Measurements from ENCODE around the gene MGAT4A.

The MGAT4A gene

GRCh38 chr2:98727369-98728087, 3.4 kb downstream of the MGAT4A start:
- no peak for ATAC-seq
- H3K4me1 Mint-ChIP-seq: peaks cover 38% of the 10 kb centered on the region
- no peaks in the 10 kb centered on the region for H3K27me3 Mint-ChIP-seq
- H3K9me3 Mint-ChIP-seq: peaks cover 4% of the 10 kb centered on the region
- peaks cover 8% of the 10 kb centered on the region for H3K36me3 Mint-ChIP-seq
- peak overlapping the region; percentile 61 for H3K27ac Mint-ChIP-seq
- no peak overlapping the region for H3K4me3 Mint-ChIP-seq

- H3K27me3 Mint-ChIP-seq: no peaks in the 10 kb centered on the region
- peaks cover 32% of the 10 kb centered on the region for H3K4me1 Mint-ChIP-seq
- peak overlapping the region; percentile 61 for H3K27ac Mint-ChIP-seq
- H3K9me3 Mint-ChIP-seq: peaks cover 4% of the 10 kb centered on the region
- no peak overlapping the region for H3K4me3 Mint-ChIP-seq
- no peak for ATAC-seq
- peaks cover 15% of the 10 kb centered on the region for H3K36me3 Mint-ChIP-seq
These were observed 4.1 kb downstream of the MGAT4A start for GRCh38 chr2:98726735-98727368.

- Mint-ChIP-seq H3K36me3 (peaks cover 21% of the 10 kb centered on the region), H3K4me3 (no peak overlapping the region), H3K4me1 (peaks cover 29% of the 10 kb centered on the region)
These were observed 4.7 kb downstream of the MGAT4A start for GRCh38 chr2:98726205-98726604.

GRCh38 chr2:98720286-98720685, 10.6 kb downstream of the MGAT4A start:
- Mint-ChIP-seq H3K27ac (no peak overlapping the region), H3K9me3 (peaks cover 12% of the 10 kb centered on the region)
- no peak for ATAC-seq

More at GRCh38 chr2:98726205-98726604, 4.7 kb downstream of the MGAT4A start:
- H3K27me3 Mint-ChIP-seq: no peaks in the 10 kb centered on the region
- no peak for ATAC-seq
- peaks cover 4% of the 10 kb centered on the region for H3K9me3 Mint-ChIP-seq
- peak overlapping the region; percentile 61 for H3K27ac Mint-ChIP-seq

GRCh38 chr2:98717621-98718020, 13.3 kb downstream of the MGAT4A start:
- peaks cover 7% of the 10 kb centered on the region for H3K9me3 Mint-ChIP-seq
- peaks cover 39% of the 10 kb centered on the region for H3K36me3 Mint-ChIP-seq
- no peaks in the 10 kb centered on the region for H3K27me3 Mint-ChIP-seq
- H3K4me3 Mint-ChIP-seq: no peak overlapping the region
- H3K27ac Mint-ChIP-seq: no peak overlapping the region
- H3K4me1 Mint-ChIP-seq: peaks cover 37% of the 10 kb centered on the region
- no peak for ATAC-seq

More at GRCh38 chr2:98720286-98720685, 10.6 kb downstream of the MGAT4A start:
- peaks cover 21% of the 10 kb centered on the region for H3K4me1 Mint-ChIP-seq
- H3K36me3 Mint-ChIP-seq: peaks cover 46% of the 10 kb centered on the region
- no peaks in the 10 kb centered on the region for H3K27me3 Mint-ChIP-seq
- H3K4me3 Mint-ChIP-seq: no peak overlapping the region

GRCh38 chr2:98716786-98717185, 14.1 kb downstream of the MGAT4A start:
- H3K27me3 Mint-ChIP-seq: no peaks in the 10 kb centered on the region
- peaks cover 7% of the 10 kb centered on the region for H3K9me3 Mint-ChIP-seq
- peaks cover 30% of the 10 kb centered on the region for H3K36me3 Mint-ChIP-seq
- ATAC-seq: no peak
- peaks cover 43% of the 10 kb centered on the region for H3K4me1 Mint-ChIP-seq
- no peak overlapping the region for H3K4me3 Mint-ChIP-seq
- H3K27ac Mint-ChIP-seq: no peak overlapping the region

GRCh38 chr2:98715812-98716451, 15.0 kb downstream of the MGAT4A start:
- Mint-ChIP-seq H3K36me3 (peaks cover 22% of the 10 kb centered on the region), H3K4me1 (peaks cover 48% of the 10 kb centered on the region), H3K27me3 (no peaks in the 10 kb centered on the region), H3K27ac (peak overlapping the region; percentile 43), H3K9me3 (peaks cover 6% of the 10 kb centered on the region), H3K4me3 (no peak overlapping the region)
- no peak for ATAC-seq

- no peaks in the 10 kb centered on the region for H3K27me3 Mint-ChIP-seq
- peaks cover 61% of the 10 kb centered on the region for H3K4me1 Mint-ChIP-seq
- ATAC-seq: peak; percentile 68
- H3K27ac Mint-ChIP-seq: peak overlapping the region; percentile 89
- no peaks in the 10 kb centered on the region for H3K36me3 Mint-ChIP-seq
- peak overlapping the region; percentile 70 for H3K4me3 Mint-ChIP-seq
- H3K9me3 Mint-ChIP-seq: no peaks in the 10 kb centered on the region
These were observed 17.5 kb downstream of the MGAT4A start for GRCh38 chr2:98713332-98714015.

- no peaks in the 10 kb centered on the region for H3K9me3 Mint-ChIP-seq
- peak overlapping the region; percentile 89 for H3K27ac Mint-ChIP-seq
- H3K27me3 Mint-ChIP-seq: no peaks in the 10 kb centered on the region
- H3K36me3 Mint-ChIP-seq: no peaks in the 10 kb centered on the region
- no peak for ATAC-seq
- peaks cover 62% of the 10 kb centered on the region for H3K4me1 Mint-ChIP-seq
- H3K4me3 Mint-ChIP-seq: no peak overlapping the region
These were observed 18.8 kb downstream of the MGAT4A start for GRCh38 chr2:98712145-98712544.

GRCh38 chr2:98711506-98711905, 19.4 kb downstream of the MGAT4A start:
- H3K9me3 Mint-ChIP-seq: no peaks in the 10 kb centered on the region
- peaks cover 57% of the 10 kb centered on the region for H3K4me1 Mint-ChIP-seq
- no peak overlapping the region for H3K4me3 Mint-ChIP-seq
- peak overlapping the region; percentile 66 for H3K27ac Mint-ChIP-seq
- H3K36me3 Mint-ChIP-seq: no peaks in the 10 kb centered on the region
- ATAC-seq: no peak
- no peaks in the 10 kb centered on the region for H3K27me3 Mint-ChIP-seq

- Mint-ChIP-seq H3K4me1 (peaks cover 57% of the 10 kb centered on the region), H3K9me3 (no peaks in the 10 kb centered on the region), H3K27me3 (no peaks in the 10 kb centered on the region), H3K36me3 (no peaks in the 10 kb centered on the region), H3K27ac (peak overlapping the region; percentile 66), H3K4me3 (peak overlapping the region; percentile 40)
- ATAC-seq: peak; percentile 60
These were observed 20.2 kb downstream of the MGAT4A start for GRCh38 chr2:98710734-98711133.

GRCh38 chr2:98709535-98709934, 21.4 kb downstream of the MGAT4A start:
- Mint-ChIP-seq H3K27ac (peak overlapping the region; percentile 66), H3K4me1 (peaks cover 61% of the 10 kb centered on the region)
- ATAC-seq: no peak

GRCh38 chr2:98708396-98709186, 22.3 kb downstream of the MGAT4A start:
- H3K4me1 Mint-ChIP-seq: peaks cover 52% of the 10 kb centered on the region
- H3K27ac Mint-ChIP-seq: peak overlapping the region; percentile 66
- no peaks in the 10 kb centered on the region for H3K27me3 Mint-ChIP-seq
- H3K4me3 Mint-ChIP-seq: no peak overlapping the region
- no peaks in the 10 kb centered on the region for H3K36me3 Mint-ChIP-seq
- no peaks in the 10 kb centered on the region for H3K9me3 Mint-ChIP-seq
- ATAC-seq: no peak

More at GRCh38 chr2:98709535-98709934, 21.4 kb downstream of the MGAT4A start:
- Mint-ChIP-seq H3K27me3 (no peaks in the 10 kb centered on the region), H3K36me3 (no peaks in the 10 kb centered on the region), H3K4me3 (no peak overlapping the region), H3K9me3 (no peaks in the 10 kb centered on the region)

- Mint-ChIP-seq H3K27me3 (no peaks in the 10 kb centered on the region), H3K9me3 (no peaks in the 10 kb centered on the region), H3K27ac (no peak overlapping the region), H3K36me3 (no peaks in the 10 kb centered on the region), H3K4me3 (no peak overlapping the region), H3K4me1 (peaks cover 55% of the 10 kb centered on the region)
- no peak for ATAC-seq
These were observed 24.3 kb downstream of the MGAT4A start for GRCh38 chr2:98706591-98706990.

- Mint-ChIP-seq H3K9me3 (no peaks in the 10 kb centered on the region), H3K4me3 (no peak overlapping the region), H3K36me3 (no peaks in the 10 kb centered on the region), H3K27me3 (no peaks in the 10 kb centered on the region), H3K4me1 (peaks cover 50% of the 10 kb centered on the region), H3K27ac (no peak overlapping the region)
- ATAC-seq: no peak
These were observed 25.7 kb downstream of the MGAT4A start for GRCh38 chr2:98705333-98705617.
